Trophoblast cell (in vitro differentiated cells and primary cell): ENCODE measurements around the gene YBEY.

Experiments used
- DNase-seq, 2 donors: peaks; one replicate each; pipeline ENCODE4 v3.0.0-alpha.2; 2016
- H2AFZ ChIP-seq: 2 replicates; pipeline ENCODE4 v1.6.1; 2013; ENCODE audit warnings: low read length, moderate library complexity, mild to moderate bottlenecking; ENCODE audit not compliant: insufficient read depth, poor library complexity
- H2AK5ac ChIP-seq: 2 replicates; pipeline ENCODE4 v1.6.1; 2013; ENCODE audit warnings: mild to moderate bottlenecking, low read length
- H2BK120ac ChIP-seq: 2 replicates; pipeline ENCODE4 v1.6.1; 2013; ENCODE audit warnings: low read length, mild to moderate bottlenecking, moderate library complexity; ENCODE audit not compliant: insufficient read depth, poor library complexity
- H2BK12ac ChIP-seq: 2 replicates; pipeline ENCODE4 v1.6.1; 2013; ENCODE audit warnings: mild to moderate bottlenecking, low read length, moderate library complexity
- H2BK5ac ChIP-seq: 2 replicates; pipeline ENCODE4 v1.6.1; 2013; ENCODE audit warnings: low read length, low read depth, moderate library complexity, mild to moderate bottlenecking; ENCODE audit not compliant: poor library complexity
- H3K14ac ChIP-seq: 2 replicates; pipeline ENCODE4 v1.6.1; 2013; ENCODE audit warnings: mild to moderate bottlenecking, low read length
- H3K18ac ChIP-seq: 2 replicates; pipeline ENCODE4 v1.6.1; 2013; ENCODE audit warnings: mild to moderate bottlenecking, low read length
- H3K23ac ChIP-seq: 2 replicates; pipeline ENCODE4 v1.6.1; 2013; ENCODE audit warnings: low read length
- H3K27ac ChIP-seq: 2 replicates; pipeline ENCODE4 v1.5.1; 2013; ENCODE audit warnings: low read depth, mild to moderate bottlenecking, inconsistent platforms, low read length, moderate library complexity
- H3K27me3 ChIP-seq: 2 replicates; pipeline ENCODE4 v1.6.1; 2013; ENCODE audit warnings: inconsistent platforms, mild to moderate bottlenecking, low read length, moderate library complexity; ENCODE audit not compliant: insufficient read depth
- H3K36me3 ChIP-seq, 2 experiments: 1 replicate in 1 of 2; 2 replicates in 1 of 2; pipeline ENCODE4 v1.6.1; 2013; ENCODE audit warnings: low read length in 2 of 2, mild to moderate bottlenecking in 2 of 2, moderate library complexity in 1 of 2; ENCODE audit not compliant: insufficient read depth in 2 of 2, control insufficient read depth in 1 of 2
- H3K4ac ChIP-seq: 2 replicates; pipeline ENCODE4 v1.6.1; 2013; ENCODE audit warnings: low read depth, mild to moderate bottlenecking, low read length, moderate library complexity
- H3K4me1 ChIP-seq, 2 experiments: 1 replicate in 1 of 2; 2 replicates in 1 of 2; pipeline ENCODE4 v1.6.1; 2013; ENCODE audit warnings: low read length in 2 of 2, mild to moderate bottlenecking in 2 of 2, moderate library complexity in 1 of 2; ENCODE audit not compliant: insufficient read depth in 2 of 2, control insufficient read depth in 1 of 2
- H3K4me2 ChIP-seq: 2 replicates; pipeline ENCODE4 v1.6.1; 2013; ENCODE audit warnings: inconsistent platforms, mild to moderate bottlenecking, low read length, moderate library complexity
- H3K4me3 ChIP-seq: 2 replicates; pipeline ENCODE4 v1.5.1; 2013; ENCODE audit warnings: mild to moderate bottlenecking, low read depth, low read length, inconsistent platforms
- H3K79me1 ChIP-seq: one replicate; pipeline ENCODE4 v1.6.1; 2013; ENCODE audit warnings: low read length
- H3K79me2 ChIP-seq: 2 replicates; pipeline ENCODE4 v1.6.1; 2013; ENCODE audit warnings: low read length, mild to moderate bottlenecking; ENCODE audit not compliant: control insufficient read depth, insufficient read depth, poor library complexity
- H3K9ac ChIP-seq: 2 replicates; pipeline ENCODE4 v1.6.1; 2013; ENCODE audit warnings: mild to moderate bottlenecking, low read length
- H3K9me3 ChIP-seq: 2 replicates; pipeline ENCODE4 v1.6.1; 2013; ENCODE audit warnings: low read depth, mild to moderate bottlenecking, control low read depth, inconsistent platforms, low read length; ENCODE audit not compliant: insufficient read depth
- H4K12ac ChIP-seq: 2 replicates; pipeline ENCODE4 v1.6.1; 2013; ENCODE audit warnings: low read depth, mild to moderate bottlenecking, low read length, moderate library complexity
- H4K8ac ChIP-seq: 2 replicates; pipeline ENCODE4 v1.6.1; 2013; ENCODE audit warnings: low read depth, mild to moderate bottlenecking, low read length, moderate library complexity
- H4K91ac ChIP-seq: one replicate; pipeline ENCODE4 v1.6.1; 2013; ENCODE audit warnings: low read depth, mild to moderate bottlenecking, low read length, moderate library complexity
- WGBS: extraction: QIAGEN DNeasy Blood & Tissue Kit; methylation state at CpG from one replicate; pipeline ENCODE4 v1.1.7; 2013; ENCODE audit warnings: missing lambda C conversion rate; ENCODE audit not compliant: insufficient read length, insufficient coverage; ENCODE audit errors: extremely low coverage; 5-methylcytosine and 5-hydroxymethylcytosine counted together

The YBEY gene

DNA sequence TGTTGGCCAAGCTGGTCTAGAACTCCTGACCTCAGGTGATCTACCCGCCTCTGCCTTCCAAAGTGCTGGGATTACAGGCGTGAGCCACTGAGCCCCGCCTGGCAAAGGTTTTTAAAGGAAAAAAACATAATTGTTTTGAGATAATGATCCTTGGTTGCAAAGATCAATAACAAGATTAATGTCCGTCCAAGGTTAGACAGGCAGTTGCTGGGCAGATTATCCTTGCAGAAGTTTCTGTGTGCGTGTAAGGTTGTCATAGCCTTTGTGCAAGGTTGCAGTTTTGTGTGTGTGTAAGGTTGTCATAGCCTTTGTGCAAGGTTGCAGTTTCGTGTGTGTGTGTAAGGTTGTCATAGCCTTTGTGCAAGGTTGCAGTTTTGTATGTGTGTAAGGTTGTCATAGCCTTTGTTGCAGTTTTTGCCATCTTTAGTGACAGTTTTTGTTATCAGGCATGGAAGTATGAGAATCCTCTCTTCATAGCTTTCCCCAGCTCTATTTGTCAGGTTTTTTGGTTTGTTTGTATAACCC, 3.6 kb downstream of the YBEY start:
- H3K14ac ChIP-seq, result no peak overlapping the region
- no peak overlapping the region for H2BK120ac ChIP-seq
- H4K8ac ChIP-seq, result no peak overlapping the region
- H4K91ac ChIP-seq, result no peak overlapping the region
- H3K23ac ChIP-seq, result peak overlapping the region; percentile 38
- H3K9me3 ChIP-seq, result peaks cover 6% of the 10 kb centered on the region
- H3K18ac ChIP-seq, result no peak overlapping the region
- no peaks in the 10 kb centered on the region for H3K27me3 ChIP-seq
- H3K36me3 ChIP-seq, result peaks cover 10 to 11% of the 10 kb centered on the region in 2 experiments
- H4K12ac ChIP-seq, result no peak overlapping the region
- H2AK5ac ChIP-seq, result no peak overlapping the region
- peaks cover 5% of the 10 kb centered on the region for H3K79me2 ChIP-seq
- peaks cover 4 to 5% of the 10 kb centered on the region in 2 experiments for H3K4me1 ChIP-seq
- H3K4me3 ChIP-seq, result no peak overlapping the region
- no peak overlapping the region for H2BK12ac ChIP-seq
- peaks cover 8% of the 10 kb centered on the region for H3K79me1 ChIP-seq
- no peak overlapping the region for H3K27ac ChIP-seq
- H3K4me2 ChIP-seq, result no peak overlapping the region
- no peak overlapping the region for H3K4ac ChIP-seq
- H2BK5ac ChIP-seq, result no peak overlapping the region
- WGBS, result no CpG with 5 or more reads among the region's 6 CpGs
- no peak for DNase-seq
- no peak overlapping the region for H2AFZ ChIP-seq
- peak overlapping the region; percentile 79 for H3K9ac ChIP-seq

DNA sequence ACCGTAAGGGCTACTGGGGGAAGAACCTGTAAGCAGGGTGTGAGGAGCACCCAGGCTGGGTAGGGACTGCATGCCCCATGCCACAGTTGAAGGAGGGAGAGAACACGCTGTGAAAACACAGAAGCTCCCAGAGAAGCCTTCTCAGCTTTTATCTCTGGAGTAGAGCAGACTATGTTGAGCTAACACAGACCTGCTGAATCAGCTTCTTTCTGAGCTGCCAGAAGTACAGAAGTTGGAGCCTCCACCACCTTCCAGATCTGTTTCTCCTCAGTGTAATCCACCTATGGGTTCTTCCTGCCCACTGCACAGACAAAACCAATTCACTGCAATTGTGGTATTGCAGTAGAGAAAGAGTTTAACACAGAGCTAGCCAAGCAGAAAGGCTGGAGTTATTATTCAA, 5.4 kb downstream of the YBEY start:
- Histone ChIP-seq H3K79me2 (no peaks in the 10 kb centered on the region), H3K23ac (no peak overlapping the region), H3K9ac (no peak overlapping the region), H3K27ac (no peak overlapping the region), H3K4me2 (no peak overlapping the region), H2AK5ac (no peak overlapping the region), H4K12ac (no peak overlapping the region), H3K36me3 (peaks cover 10 to 11% of the 10 kb centered on the region in 2 experiments), H2BK5ac (no peak overlapping the region), H4K91ac (no peak overlapping the region), H3K4ac (no peak overlapping the region), H2BK120ac (no peak overlapping the region), H3K79me1 (no peaks in the 10 kb centered on the region), H3K14ac (no peak overlapping the region), H3K18ac (no peak overlapping the region), H4K8ac (no peak overlapping the region), H3K9me3 (peaks cover 6% of the 10 kb centered on the region), H3K27me3 (no peaks in the 10 kb centered on the region), H3K4me3 (no peak overlapping the region), H2BK12ac (no peak overlapping the region), H3K4me1 (peaks cover 6 to 9% of the 10 kb centered on the region in 2 experiments), H2AFZ (no peak overlapping the region)
- no peak for DNase-seq
- WGBS, result no CpG with 5 or more reads among the region's 2 CpGs

DNA sequence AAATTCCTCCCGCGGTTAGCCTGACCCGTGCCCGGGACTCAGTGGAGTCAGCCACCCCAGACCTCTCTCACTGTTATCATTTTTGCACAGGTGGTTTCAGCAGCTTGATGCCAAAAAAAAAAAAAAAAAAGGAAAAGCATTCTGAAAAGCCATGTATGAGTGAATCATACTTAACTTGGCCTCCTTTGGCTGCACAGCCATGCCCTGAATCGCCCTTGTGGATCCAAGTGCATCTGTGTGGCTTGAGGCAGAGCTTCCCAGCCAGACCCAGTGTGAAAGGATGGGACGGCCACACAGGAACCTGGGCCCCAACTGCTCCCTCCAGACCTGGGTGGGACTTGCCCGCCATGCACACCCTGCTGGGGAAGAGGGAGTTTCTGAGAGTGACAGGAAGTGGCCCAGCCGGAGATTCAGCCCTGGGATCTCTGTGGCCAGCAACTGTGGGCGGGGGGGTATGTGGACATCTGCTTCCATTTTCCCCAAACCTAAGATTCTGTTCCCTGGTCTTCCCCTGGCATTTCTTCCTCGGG, 8.6 kb downstream of the YBEY start:
- DNase-seq, result peak in 1 of 2 donors; percentile 40
- peak overlapping the region; percentile 10 for H2AFZ ChIP-seq

GRCh38 chr21:46295177-46295770, 9.1 kb downstream of the YBEY start:
- no peak for DNase-seq

More for the DNA sequence above, 8.6 kb downstream of the YBEY start:
- peaks cover 17 to 18% of the 10 kb centered on the region in 2 experiments for H3K36me3 ChIP-seq
- H3K4ac ChIP-seq, result no peak overlapping the region
- no peak overlapping the region for H3K14ac ChIP-seq
- peaks cover 12 to 19% of the 10 kb centered on the region in 2 experiments for H3K4me1 ChIP-seq
- no peak overlapping the region for H3K4me2 ChIP-seq
- no peak overlapping the region for H2BK120ac ChIP-seq
- no peaks in the 10 kb centered on the region for H3K79me2 ChIP-seq
- H3K4me3 ChIP-seq, result no peak overlapping the region
- no peak overlapping the region for H3K9ac ChIP-seq
- peak overlapping the region; percentile 35 for H2BK5ac ChIP-seq
- no peak overlapping the region for H2BK12ac ChIP-seq
- peak overlapping the region; percentile 4 for H2AK5ac ChIP-seq
- H3K27ac ChIP-seq, result no peak overlapping the region
- H3K23ac ChIP-seq, result no peak overlapping the region
- no CpG with 5 or more reads among the region's 10 CpGs for WGBS
- H3K18ac ChIP-seq, result peak overlapping the region; percentile 29
- no peaks in the 10 kb centered on the region for H3K27me3 ChIP-seq
- H3K9me3 ChIP-seq, result peaks cover 8% of the 10 kb centered on the region
- peak overlapping the region; percentile 70 for H4K8ac ChIP-seq
- peak overlapping the region; percentile 41 for H4K12ac ChIP-seq
- H4K91ac ChIP-seq, result no peak overlapping the region
- peaks cover 6% of the 10 kb centered on the region for H3K79me1 ChIP-seq

More at GRCh38 chr21:46295177-46295770, 9.1 kb downstream of the YBEY start:
- Histone ChIP-seq H3K4me2 (no peak overlapping the region), H3K9ac (no peak overlapping the region), H4K91ac (no peak overlapping the region), H2BK5ac (peak overlapping the region; percentile 35), H3K27ac (no peak overlapping the region), H2AK5ac (peak overlapping the region; percentile 4), H4K12ac (peak overlapping the region; percentile 41), H3K79me1 (peaks cover 6% of the 10 kb centered on the region), H3K4ac (no peak overlapping the region), H4K8ac (peak overlapping the region; percentile 70), H3K36me3 (peaks cover 17 to 19% of the 10 kb centered on the region in 2 experiments), H3K4me3 (no peak overlapping the region), H2AFZ (peak overlapping the region; percentile 70), H3K27me3 (no peaks in the 10 kb centered on the region), H3K9me3 (peaks cover 7% of the 10 kb centered on the region), H3K18ac (peak overlapping the region; percentile 29), H2BK12ac (peak overlapping the region; percentile 27), H2BK120ac (no peak overlapping the region), H3K4me1 (peaks cover 12 to 19% of the 10 kb centered on the region in 2 experiments), H3K23ac (no peak overlapping the region), H3K14ac (no peak overlapping the region), H3K79me2 (no peaks in the 10 kb centered on the region)
- no CpG with 5 or more reads among the region's 9 CpGs for WGBS
